VCaP (cell line): ENCODE measurements around the gene SORCS1.

Experiments used
- H3K27ac ChIP-seq: fragments of 450-650 bp; 2 replicates; pipeline ENCODE4 v1.5.1; 2017
- CTCF ChIP-seq: fragments of 450-650 bp; conservative IDR thresholded peaks from 2 replicates; pipeline ENCODE4 v1.5.1; 2017; ENCODE audit warnings: mild to moderate bottlenecking, moderate library complexity

SORCS1 gene

DNA sequence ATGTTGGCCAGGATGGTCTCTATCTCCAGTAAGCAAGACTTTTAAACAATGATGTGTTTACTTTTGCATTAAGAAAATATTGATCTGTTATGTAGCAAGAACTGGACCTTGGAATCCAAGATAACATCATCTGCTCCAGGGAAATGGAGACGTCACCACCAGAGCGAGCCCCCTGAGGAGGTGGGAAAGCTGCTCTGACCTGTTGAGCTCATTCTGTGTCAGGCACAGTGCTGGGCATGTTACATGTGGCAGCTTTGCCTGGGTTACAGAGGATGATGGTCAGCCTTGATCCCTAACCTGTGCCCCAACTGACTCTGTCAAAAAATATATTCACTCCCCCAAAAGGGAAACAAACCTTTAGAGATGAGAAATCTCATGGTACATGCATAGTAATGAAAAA lies 436.3 kb downstream of the SORCS1 start:
- no peak for TF ChIP-seq CTCF
- no peak overlapping the region for H3K27ac ChIP-seq

DNA sequence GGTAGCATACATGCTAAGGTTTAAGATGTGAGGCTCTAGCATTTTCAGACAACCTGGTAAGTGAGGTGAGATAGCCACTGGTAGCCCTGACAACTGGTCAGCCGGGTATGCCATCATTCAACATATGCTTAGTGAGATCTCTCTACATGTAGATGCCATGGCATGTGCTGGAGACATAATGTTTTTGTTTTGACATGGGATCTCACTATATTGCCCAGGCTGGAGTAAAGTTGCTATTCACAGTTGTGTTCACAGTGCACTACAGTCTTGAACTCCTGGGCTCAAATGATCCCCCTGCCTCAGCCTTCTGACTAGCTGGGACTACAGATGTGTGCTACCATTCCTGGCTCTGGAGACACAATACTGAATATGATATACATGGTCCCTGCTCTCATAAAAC lies 437.3 kb downstream of the SORCS1 start:
- no peak for TF ChIP-seq CTCF
- H3K27ac ChIP-seq = no peak overlapping the region

DNA sequence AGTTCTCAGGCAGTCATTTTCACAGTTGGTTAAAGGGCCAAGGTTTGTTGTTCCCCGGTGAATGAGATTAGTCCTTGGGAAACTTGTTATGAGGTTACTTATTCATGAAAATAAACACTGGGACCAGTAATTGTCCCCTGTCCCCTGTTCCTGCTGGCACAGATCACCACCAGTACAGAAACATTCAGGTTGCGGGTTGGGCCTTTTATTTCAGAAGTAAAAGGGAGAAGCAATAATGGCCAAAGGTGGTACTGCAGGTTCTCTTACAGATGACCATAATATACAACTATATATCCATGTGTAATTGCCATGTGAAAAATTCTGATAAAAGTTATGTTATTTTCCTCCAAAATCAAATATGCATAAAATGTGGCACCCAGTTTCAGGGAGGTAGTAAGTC lies 442.0 kb downstream of the SORCS1 start:
- peak; percentile 31 for TF ChIP-seq CTCF
- H3K27ac ChIP-seq = no peak overlapping the region

DNA sequence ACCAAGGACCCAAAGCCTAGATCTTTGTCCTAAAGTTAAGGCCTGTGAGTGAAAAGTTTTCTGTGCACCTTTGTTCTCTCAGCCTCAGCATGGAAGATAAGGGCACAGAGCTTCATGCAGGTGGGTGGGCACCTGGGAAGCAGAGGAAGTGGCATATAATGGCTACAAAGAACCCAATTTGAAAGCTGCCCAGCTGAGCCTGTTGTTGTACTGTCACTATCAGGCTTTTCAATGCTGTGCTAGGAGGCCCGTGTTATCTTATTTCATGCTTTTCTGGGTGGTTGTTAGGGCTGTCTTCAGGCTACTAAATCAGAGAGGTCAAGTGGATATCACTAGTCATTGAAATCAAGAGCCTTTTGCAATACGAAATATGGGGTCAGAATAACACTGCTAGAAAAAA lies 443.8 kb downstream of the SORCS1 start:
- no peak for TF ChIP-seq CTCF
- H3K27ac ChIP-seq = no peak overlapping the region

- no peak for TF ChIP-seq CTCF
These were observed 448.1 kb downstream of the SORCS1 start for GRCh38 chr10:106716381-106716780.

DNA sequence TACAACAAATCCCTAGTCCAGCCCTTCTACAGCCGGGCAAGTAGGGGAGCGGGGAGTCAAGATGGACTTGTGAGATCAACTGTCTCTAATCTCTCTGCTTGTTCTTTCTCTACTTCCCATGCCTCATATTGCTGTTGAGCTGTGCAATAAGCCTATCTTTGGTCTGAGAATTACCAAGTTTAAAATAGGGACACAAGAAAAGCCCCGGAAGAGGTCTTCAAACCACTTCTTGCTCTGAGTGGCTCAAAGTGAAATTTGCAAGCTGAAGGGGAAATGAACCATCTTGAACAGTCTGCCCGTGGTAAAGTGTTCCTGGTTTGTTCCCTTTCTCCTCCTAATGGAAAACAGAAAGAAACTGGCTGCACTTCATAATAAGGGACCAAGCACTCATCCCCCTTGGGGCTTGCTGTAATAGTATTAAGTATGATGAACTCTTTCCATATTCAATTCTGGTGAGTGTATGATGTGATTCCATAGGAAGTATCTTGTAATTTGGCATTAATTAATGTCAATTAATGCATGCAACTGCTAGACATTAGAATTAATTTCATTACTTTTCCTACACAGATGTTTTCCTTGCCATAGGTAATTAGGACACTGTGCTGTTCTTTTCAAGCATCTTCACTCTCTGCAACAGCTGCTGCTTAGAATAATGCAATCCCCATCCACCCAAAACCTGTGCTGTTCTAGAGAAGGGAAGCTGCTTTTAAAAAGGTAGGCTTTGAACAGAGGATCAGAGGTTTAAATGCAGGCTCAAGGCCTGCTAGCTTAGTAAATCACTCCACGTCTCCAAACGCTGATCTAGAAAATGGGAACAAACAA lies 449.6 kb downstream of the SORCS1 start:
- H3K27ac ChIP-seq = no peak overlapping the region
- no peak for TF ChIP-seq CTCF

More at GRCh38 chr10:106716381-106716780, 448.1 kb downstream of the SORCS1 start:
- no peak overlapping the region for H3K27ac ChIP-seq

- no peak overlapping the region for H3K27ac ChIP-seq
These were observed 450.7 kb downstream of the SORCS1 start for GRCh38 chr10:106713846-106714245.

More at GRCh38 chr10:106713846-106714245, 450.7 kb downstream of the SORCS1 start:
- TF ChIP-seq CTCF = no peak
